Ishikawa (cell line): ENCODE data around the gene SSU72.

Source experiments
- CEBPB ChIP-seq: IDR thresholded peaks from 2 replicates; pipeline ENCODE4 v1.6.1; 2012
- CREB1 ChIP-seq: IDR thresholded peaks from 2 replicates; pipeline ENCODE4 v1.6.1; 2012; ENCODE audit warnings: low read depth
- EGR1 ChIP-seq: IDR thresholded peaks from 2 replicates; pipeline ENCODE4 v1.6.1; 2012
- EP300 ChIP-seq: IDR thresholded peaks from 2 replicates; pipeline ENCODE4 v1.6.1; 2012; ENCODE audit warnings: borderline replicate concordance
- FOXM1 ChIP-seq: IDR thresholded peaks from 2 replicates; pipeline ENCODE4 v1.6.1; 2012; ENCODE audit warnings: low read depth, borderline replicate concordance
- NFIC ChIP-seq: IDR thresholded peaks from 2 replicates; pipeline ENCODE4 v1.6.1; 2012
- RAD21 ChIP-seq: IDR thresholded peaks from 2 replicates; pipeline ENCODE4 v1.6.1; 2012; ENCODE audit warnings: low read depth
- REST ChIP-seq: IDR thresholded peaks from 2 replicates; pipeline ENCODE4 v1.6.1; 2012; ENCODE audit warnings: low read depth, mild to moderate bottlenecking
- TAF1 ChIP-seq: IDR thresholded peaks from 2 replicates; pipeline ENCODE4 v1.6.1; 2012; ENCODE audit warnings: low read depth, mild to moderate bottlenecking
- TCF12 ChIP-seq: IDR thresholded peaks from 2 replicates; pipeline ENCODE4 v1.6.1; 2012; ENCODE audit warnings: low read depth
- TEAD4 ChIP-seq: IDR thresholded peaks from 2 replicates; pipeline ENCODE4 v1.6.1; 2012
- YY1 ChIP-seq: IDR thresholded peaks from 2 replicates; pipeline ENCODE4 v1.6.1; 2012; ENCODE audit warnings: low read depth
- ZBTB7A ChIP-seq: IDR thresholded peaks from 2 replicates; pipeline ENCODE4 v1.6.1; 2012; ENCODE audit warnings: low read depth
- TF ChIP-seq, protein P1 (sequence below): IDR thresholded peaks from 2 replicates; pipeline ENCODE4 v1.6.1; 2012
- TF ChIP-seq, protein P2 (sequence below): IDR thresholded peaks from 2 replicates; pipeline ENCODE4 v1.6.1; 2012

Gene SSU72

GRCh38 chr1:1531947-1532346 is 42.7 kb downstream of the SSU72 start:
- TF ChIP-seq CREB1 (no peak), EP300 (no peak), YY1 (no peak), REST (no peak), NFIC (no peak), CEBPB (no peak), ZBTB7A (no peak)
- TF ChIP-seq, protein P1, sequence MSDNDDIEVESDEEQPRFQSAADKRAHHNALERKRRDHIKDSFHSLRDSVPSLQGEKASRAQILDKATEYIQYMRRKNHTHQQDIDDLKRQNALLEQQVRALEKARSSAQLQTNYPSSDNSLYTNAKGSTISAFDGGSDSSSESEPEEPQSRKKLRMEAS, result no peak
- TF ChIP-seq, protein P2, sequence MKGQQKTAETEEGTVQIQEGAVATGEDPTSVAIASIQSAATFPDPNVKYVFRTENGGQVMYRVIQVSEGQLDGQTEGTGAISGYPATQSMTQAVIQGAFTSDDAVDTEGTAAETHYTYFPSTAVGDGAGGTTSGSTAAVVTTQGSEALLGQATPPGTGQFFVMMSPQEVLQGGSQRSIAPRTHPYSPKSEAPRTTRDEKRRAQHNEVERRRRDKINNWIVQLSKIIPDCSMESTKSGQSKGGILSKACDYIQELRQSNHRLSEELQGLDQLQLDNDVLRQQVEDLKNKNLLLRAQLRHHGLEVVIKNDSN, result no peak

DNA sequence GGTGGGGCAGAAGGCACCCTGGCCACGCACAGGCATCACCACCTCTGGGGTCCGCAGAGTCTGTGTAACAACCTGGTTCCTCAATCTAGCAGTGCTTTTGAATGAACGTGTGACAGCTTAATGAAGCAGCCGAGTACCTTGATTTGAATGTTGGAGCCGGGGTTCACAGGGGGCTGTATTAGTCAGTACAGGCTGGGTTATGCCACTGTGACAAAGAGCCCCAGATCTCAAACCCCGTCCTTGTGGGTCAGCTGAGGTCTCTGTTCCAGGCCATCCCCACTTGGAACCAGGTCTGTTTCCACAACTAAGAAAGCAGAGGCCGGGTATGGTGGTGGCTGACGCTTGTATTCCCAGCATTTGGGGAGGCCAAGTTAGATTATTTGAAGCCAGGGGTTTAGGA is 44.7 kb downstream of the SSU72 start:
- TF ChIP-seq EGR1, result no peak
- TF ChIP-seq EP300, result no peak
- TF ChIP-seq, protein P2, result no peak

GRCh38 chr1:1529321-1529720 is 45.3 kb downstream of the SSU72 start:
- no peak for TF ChIP-seq EP300
- no peak for TF ChIP-seq YY1

DNA sequence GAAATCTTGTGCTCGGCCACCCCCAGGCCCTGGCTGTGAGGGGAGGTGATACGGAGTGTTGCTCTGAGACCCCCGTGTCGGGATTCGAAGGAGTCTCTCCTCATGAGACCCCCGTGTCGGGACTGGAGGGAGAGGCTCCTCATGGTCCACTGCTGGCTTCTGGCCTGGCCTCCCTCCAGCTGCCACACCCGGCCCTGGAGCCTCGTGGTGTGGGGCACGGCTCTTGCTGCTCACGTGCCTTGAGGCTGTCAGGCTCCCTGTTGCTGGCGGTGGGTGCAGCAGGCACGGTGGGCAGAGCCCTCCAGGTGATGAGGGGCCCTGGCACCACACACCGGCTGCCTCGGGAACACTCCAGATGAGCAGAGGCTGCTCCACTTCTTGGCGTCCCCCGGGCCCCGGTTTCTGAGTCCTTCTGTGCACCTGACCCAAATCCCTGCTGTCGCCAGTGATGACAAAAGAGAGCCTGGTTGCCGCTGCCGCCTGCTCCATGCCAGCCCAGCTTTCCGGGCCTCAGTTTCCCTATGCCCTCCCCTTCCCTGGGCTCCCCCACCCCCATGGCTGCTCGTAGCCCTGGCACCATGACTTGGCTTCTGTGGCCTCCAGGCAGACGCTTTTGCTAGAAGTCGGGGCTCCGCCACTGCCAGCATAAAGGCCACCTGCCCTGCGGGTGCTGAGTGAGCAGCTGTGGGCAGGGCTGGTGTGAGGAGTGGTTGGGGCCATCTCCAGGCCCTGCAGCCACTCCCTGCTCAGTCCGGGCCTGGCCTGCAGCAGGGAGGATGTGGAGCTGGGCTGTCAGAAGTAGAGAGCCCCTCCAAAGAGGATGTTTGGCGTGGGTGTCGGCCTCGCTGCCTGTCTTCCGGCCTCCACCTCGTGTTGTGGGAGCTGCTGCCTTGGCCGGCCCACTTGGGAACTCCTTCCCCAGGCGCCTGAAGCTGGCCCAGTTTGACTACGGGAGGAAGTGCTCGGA is 46.1 kb downstream of the SSU72 start:
- no peak for TF ChIP-seq ZBTB7A
- TF ChIP-seq REST, result no peak
- TF ChIP-seq NFIC, result no peak

DNA sequence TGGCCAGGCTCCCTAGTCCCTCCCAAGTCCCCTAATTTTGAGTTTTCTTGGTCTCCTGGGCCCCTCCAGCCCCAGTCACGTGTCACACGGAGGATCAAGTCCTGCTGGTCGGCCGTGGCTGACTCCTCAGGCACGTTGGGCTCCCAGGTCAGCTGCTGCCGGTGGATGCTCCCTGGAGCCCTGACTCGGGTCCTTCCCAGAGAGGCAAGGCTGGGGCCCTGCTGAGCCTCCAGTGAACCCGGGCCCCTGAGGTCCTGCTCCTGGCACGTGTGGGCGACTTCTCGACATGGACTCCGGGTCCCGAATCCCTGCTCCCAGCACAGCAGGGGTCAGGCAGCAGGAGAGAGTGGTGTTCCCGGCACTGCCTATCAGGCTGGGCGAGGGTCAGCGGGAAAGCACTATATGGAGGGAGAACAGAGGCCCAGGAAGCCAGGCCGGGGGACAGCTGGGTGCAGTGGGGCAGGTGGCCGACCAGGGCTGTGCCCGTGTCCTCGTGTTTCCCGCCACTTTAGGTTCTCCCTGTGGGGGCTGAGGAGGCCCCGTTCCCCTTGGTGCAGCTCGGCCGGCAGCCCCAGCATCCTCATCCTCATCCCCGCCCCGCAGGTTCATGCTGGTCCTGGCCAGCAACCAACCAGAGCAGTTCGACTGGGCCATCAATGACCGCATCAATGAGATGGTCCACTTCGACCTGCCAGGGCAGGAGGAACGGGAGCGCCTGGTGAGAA is 47.4 kb downstream of the SSU72 start:
- TF ChIP-seq NFIC (no peak), YY1 (no peak), CEBPB (no peak), TAF1 (no peak), FOXM1 (no peak), RAD21 (no peak), REST (no peak), EP300 (no peak), TEAD4 (no peak), CREB1 (no peak), ZBTB7A (no peak), EGR1 (no peak), TCF12 (no peak)
- TF ChIP-seq, protein P1, result no peak
- TF ChIP-seq, protein P2, result no peak
